ENCODE data around the gene RCBTB1. TPM values are rescaled to one million over a fixed set of nuclear protein-coding genes. Genes with fewer than 3 reads are reported as not detected.
"Not testable (repeated sequence)": the region's sequence is repeated elsewhere in the genome, so short reads cannot be mapped to it uniquely, and the experiment has no call there.

RCBTB1 gene
- polyA plus RNA-seq, 6 donors from 2014 or later, result 13.4 to 26.5 (median 16.5) TPM

DNA sequence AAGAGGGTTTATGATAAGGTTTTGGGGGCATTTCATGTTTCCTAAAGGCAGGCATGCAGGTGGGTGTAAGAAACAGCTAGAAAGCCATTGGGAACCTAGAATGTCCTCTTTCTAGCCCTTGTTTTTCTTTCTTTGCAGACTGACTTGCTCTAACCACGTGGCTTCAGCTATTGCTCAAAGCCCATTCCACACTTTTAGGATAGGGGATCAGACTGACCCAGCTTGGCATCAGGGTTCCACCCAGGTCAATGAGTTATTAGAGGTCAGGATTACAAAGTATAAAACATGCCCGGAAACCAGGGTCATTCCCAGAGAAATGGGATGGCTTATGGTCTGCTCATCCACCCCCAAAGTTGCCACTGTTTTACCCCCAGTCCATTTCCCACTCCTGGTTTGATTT lies 72.8 kb downstream of the RCBTB1 start:
- Mint-ChIP-seq H3K36me3 (peaks cover 10 to 31% of the 10 kb centered on the region in 2 donors), H3K27me3 (no peaks in the 10 kb centered on the region), H3K9me3 (peaks cover 0 to 3% (median 0%) of the 10 kb centered on the region in 7 donors), H3K4me3 (no peak overlapping the region), H3K4me1 (peaks cover 0 to 18% (median 5%) of the 10 kb centered on the region in 3 donors), H3K27ac (peak overlapping the region in 1 of 6 donors; percentile 18)
- ATAC-seq (ENCODE audit: low read depth in 2 of 2), result no peak
- DNase-seq, result no peak

DNA sequence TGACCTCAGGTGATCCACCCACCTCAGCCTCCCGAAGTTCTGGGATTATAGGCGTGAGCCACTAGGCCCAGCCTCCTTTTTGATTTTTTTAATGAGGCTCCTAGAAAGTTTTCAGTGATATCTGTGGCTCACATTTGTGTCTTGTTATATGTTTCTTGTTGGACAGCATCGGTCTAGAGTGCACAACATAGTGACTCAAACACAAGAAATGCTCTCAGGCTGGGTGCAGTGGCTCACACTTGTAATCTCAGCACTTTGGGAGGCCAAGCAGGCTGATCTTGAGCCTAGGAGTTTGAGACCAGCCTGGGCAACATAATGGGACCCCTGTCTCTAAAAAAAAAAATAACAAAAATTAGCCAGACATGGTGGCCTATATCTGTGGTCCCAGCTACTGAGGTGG lies 81.4 kb downstream of the RCBTB1 start:
- Mint-ChIP-seq H3K36me3 (peaks cover 10 to 25% of the 10 kb centered on the region in 2 donors), H3K27ac (peak overlapping the region in 1 of 6 donors; percentile 15), H3K27me3 (no peaks in the 10 kb centered on the region), H3K4me1 (peaks cover 20 to 41% (median 21%) of the 10 kb centered on the region in 3 donors), H3K9me3 (peaks cover 0 to 1% (median 0%) of the 10 kb centered on the region in 7 donors), H3K4me3 (no peak overlapping the region)
- DNase-seq (no peak), ATAC-seq (ENCODE audit: low read depth in 2 of 2) (no peak)

DNA sequence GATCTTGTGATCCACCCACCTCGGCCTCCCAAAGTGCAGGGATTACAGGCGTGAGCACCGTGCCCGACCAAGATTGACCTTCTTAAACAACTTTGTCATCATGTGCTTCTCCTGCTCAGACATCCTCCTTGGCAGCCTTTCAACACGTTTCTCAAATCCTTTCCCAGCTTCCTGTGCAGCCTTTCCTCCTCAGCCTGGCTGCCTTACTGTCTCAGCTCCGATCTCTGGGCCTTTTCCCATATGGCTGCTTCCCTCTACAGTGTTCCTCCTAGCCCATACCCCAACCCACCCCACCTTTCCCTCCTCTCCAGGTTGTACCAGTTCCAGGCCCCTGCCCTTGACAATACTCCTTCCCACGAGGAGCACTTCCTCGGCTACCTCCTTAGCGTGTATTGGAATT lies 82.4 kb downstream of the RCBTB1 start:
- H3K36me3 Mint-ChIP-seq, result peaks cover 5 to 25% of the 10 kb centered on the region in 2 donors
- peaks cover 28 to 49% (median 28%) of the 10 kb centered on the region in 3 donors for H3K4me1 Mint-ChIP-seq
- DNase-seq (no peak), ATAC-seq (ENCODE audit: low read depth in 2 of 2) (no peak)
- H3K27ac Mint-ChIP-seq, result peak overlapping the region in 3 of 6 donors; percentile 47 to 91 (median 56)
- H3K27me3 Mint-ChIP-seq, result no peaks in the 10 kb centered on the region
- peak overlapping the region in 2 of 8 donors; percentile 16 to 20 for H3K4me3 Mint-ChIP-seq
- peaks cover 0 to 1% (median 0%) of the 10 kb centered on the region in 7 donors for H3K9me3 Mint-ChIP-seq

DNA sequence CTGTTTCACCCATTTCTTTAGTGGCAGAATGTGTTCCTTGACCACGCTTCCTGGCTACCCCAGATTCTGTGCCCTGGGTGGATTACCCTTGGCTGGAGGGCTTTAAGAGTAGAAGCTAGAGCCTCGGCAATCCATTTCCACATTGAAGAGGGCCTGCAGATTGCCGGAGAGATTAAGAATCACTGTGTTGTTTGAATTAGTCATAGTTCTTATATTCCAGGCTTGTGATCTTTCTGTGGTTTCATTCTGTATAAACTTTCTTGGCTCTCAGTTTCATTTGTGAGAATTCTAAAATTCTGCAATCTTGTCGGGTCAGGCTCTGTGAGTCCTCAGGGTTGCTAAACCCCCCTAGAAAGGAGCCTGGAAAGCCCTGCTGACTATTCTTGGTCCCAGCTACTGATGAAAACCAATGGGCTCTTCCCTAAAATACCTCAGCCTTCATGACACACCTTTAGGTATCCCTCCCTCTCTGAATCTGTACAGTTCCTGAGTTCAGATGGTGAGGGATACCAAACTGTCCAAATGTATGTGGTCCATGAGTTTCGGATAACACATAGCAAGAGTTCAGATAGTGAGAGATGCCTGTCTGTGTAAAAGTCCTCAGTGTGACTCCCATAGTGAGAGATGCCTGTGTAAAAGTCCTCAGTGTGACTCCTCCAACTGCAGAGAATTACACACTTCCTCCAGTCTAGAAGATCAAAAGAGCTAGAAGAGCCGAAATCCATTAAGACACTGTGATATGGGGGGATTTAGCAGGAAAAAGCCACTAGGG lies 85.3 kb downstream of the RCBTB1 start:
- peak overlapping the region in 2 of 8 donors; percentile 7 to 43 for H3K4me3 Mint-ChIP-seq
- peaks cover 0 to 18% of the 10 kb centered on the region in 2 donors for H3K36me3 Mint-ChIP-seq
- no peak for DNase-seq

DNA sequence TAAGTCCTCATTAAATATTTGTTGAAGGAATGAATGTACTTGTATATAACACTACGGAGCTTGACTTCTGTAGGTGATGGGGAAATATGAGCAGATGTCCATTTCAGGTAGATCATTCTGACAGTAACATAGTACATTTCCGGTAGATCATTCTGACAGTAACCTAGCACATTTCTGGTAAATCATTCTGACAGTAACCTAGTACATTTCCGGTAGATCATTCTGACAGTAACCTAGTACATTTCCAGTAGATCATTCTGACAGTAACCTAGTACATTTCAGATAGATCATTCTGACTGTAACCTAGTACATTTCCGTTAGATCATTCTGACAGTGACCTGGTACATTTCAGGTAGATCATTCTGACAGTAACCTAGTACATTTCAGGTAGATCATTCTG lies 87.2 kb downstream of the RCBTB1 start:
- DNase-seq (no peak), ATAC-seq (ENCODE audit: low read depth in 2 of 2) (no peak)
- Mint-ChIP-seq H3K4me1 (peaks cover 37 to 49% (median 46%) of the 10 kb centered on the region in 3 donors), H3K27me3 (no peaks in the 10 kb centered on the region), H3K36me3 (peaks cover 0 to 13% of the 10 kb centered on the region in 2 donors), H3K27ac (peak overlapping the region in 2 of 6 donors; percentile 97 to 98), H3K4me3 (peak overlapping the region in 3 of 8 donors; percentile 94 to 95 (median 94)), H3K9me3 (peaks cover 0 to 1% (median 0%) of the 10 kb centered on the region in 7 donors)

More for the DNA sequence above, 85.3 kb downstream of the RCBTB1 start:
- Mint-ChIP-seq H3K4me1 (peaks cover 38 to 56% (median 49%) of the 10 kb centered on the region in 3 donors), H3K9me3 (peaks cover 0 to 1% (median 0%) of the 10 kb centered on the region in 7 donors), H3K27ac (peak overlapping the region in 5 of 6 donors; percentile 61 to 87 (median 76)), H3K27me3 (no peaks in the 10 kb centered on the region)
- no peak for ATAC-seq (ENCODE audit: low read depth in 2 of 2)

DNA sequence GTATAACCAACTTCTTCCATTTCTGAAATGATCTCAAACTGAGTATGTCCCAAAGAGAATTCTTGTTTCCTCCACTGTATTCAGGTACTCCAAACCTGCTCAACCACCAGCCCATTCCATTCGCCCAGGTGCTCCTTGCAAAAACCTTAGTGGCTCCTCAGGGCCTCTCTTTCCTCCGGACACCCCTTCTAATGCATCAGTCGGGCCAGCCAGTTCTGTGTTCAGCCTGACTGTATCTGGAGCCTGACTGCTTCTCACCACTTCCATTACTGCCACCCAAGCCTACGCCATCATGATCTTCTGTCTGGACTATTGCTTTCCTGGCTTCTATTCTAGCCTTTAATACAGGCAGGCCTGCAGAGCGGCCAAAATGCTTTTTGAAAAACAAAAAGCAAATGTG lies 88.1 kb downstream of the RCBTB1 start:
- Mint-ChIP-seq H3K4me1 (peaks cover 33 to 43% (median 42%) of the 10 kb centered on the region in 3 donors), H3K27ac (peak overlapping the region; percentile 74 to 99 (median 95)), H3K27me3 (no peaks in the 10 kb centered on the region), H3K4me3 (peak overlapping the region; percentile 69 to 95 (median 92)), H3K36me3 (peaks cover 0 to 7% of the 10 kb centered on the region in 2 donors), H3K9me3 (no peaks in the 10 kb centered on the region)
- ATAC-seq (ENCODE audit: low read depth in 2 of 2) (no peak), DNase-seq (no peak)

DNA sequence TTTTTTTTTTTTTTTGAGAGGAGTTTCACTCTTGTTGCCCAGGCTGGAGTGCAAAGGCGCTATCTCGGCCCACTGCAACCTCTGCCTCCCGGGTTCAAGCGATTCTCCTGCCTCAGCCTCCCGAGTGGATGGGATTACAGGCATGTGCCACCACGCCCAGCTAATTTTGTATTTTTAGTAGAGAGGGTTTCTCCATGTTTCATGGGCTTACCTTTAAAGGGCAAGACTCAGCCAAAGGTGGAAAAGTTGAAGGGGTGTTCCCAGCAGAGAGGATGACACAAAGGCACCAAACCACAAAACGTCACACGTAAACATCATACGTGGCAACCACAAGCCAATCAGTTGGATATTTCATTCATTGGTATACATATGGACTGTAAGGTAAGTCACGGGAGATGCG lies 88.5 kb downstream of the RCBTB1 start:
- not testable (repeated sequence) for H3K9me3 Mint-ChIP-seq

DNA sequence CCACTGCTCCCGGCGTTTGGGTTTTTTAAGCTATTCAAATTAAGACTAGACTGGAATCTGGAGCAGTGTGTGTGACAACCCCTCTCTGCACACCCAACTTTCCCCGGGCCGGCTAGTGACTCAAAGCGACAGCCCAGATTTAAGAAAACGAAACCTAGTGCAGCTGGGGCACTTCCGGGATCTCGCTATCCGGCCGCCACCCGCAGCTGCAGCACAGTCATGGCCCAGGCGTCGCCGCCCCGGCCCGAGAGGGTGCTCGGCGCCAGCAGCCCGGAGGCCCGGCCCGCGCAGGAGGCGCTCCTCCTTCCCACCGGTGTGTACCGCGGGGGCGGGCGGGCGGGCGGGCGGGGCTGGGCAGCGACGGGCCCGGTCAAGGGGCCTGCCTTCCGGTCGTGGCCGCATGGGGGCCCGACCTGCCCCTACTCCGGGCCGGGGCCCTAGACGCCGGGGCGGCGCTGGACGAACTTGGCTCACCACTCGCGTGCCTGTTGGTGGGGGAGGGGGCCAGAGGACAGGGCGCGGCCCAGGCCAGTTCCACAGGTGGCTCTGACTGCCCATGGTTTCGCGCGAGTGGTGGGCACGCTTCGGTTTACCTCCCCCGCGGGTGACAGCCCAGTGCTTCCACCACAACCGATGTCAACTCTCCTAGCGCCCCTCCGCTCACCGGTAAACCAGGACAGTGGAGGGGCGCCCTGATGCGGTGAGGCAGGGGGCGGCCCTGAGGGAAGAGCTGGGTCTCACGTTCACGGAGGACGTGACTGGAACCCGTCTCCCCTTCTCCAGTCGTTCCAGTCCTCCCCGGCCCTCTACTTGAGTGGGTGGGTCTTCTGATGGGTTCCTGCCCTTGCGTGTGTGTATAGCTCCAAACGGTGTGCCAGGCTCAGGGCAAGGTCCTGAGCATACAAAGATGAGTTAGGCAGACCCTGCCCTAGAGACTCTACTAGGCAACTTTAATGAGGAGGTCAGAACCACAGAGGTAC lies 89.3 kb downstream of the RCBTB1 start, which contains the start of gene PHF11:
Gene PHF11, plus strand, starts transcription at position 171 of the 980 bp plus-strand sequence. Its CDS starts 49 bp downstream, at position 220.
- peak within 1 kb of the TSS; percentile 94 to 99 (median 99) for H3K4me3 Mint-ChIP-seq
- H3K27ac Mint-ChIP-seq, result peak within 1 kb of the TSS; percentile 98 to 100 (median 99)
- DNase-seq (peak; percentile 85), ATAC-seq (ENCODE audit: low read depth in 2 of 2) (peak; percentile 85 to 87)
- H3K9me3 Mint-ChIP-seq, result no peaks in the 10 kb centered on the region
- H3K4me1 Mint-ChIP-seq, result peaks cover 33 to 43% (median 42%) of the 10 kb centered on the region in 3 donors
- H3K36me3 Mint-ChIP-seq, result peaks cover 0 to 7% of the 10 kb centered on the region in 2 donors
- no peaks in the 10 kb centered on the region for H3K27me3 Mint-ChIP-seq

More for the DNA sequence above, 88.5 kb downstream of the RCBTB1 start:
- not testable (repeated sequence) for ATAC-seq (ENCODE audit: low read depth in 2 of 2); H3K27me3 Mint-ChIP-seq; H3K36me3 Mint-ChIP-seq
- peak overlapping the region; percentile 91 to 99 (median 95) for H3K27ac Mint-ChIP-seq
- peak overlapping the region; percentile 32 to 95 (median 92) for H3K4me3 Mint-ChIP-seq
- H3K4me1 Mint-ChIP-seq, result peaks cover 33 to 43% (median 42%) of the 10 kb centered on the region in 3 donors
- DNase-seq, result peak; percentile 4

DNA sequence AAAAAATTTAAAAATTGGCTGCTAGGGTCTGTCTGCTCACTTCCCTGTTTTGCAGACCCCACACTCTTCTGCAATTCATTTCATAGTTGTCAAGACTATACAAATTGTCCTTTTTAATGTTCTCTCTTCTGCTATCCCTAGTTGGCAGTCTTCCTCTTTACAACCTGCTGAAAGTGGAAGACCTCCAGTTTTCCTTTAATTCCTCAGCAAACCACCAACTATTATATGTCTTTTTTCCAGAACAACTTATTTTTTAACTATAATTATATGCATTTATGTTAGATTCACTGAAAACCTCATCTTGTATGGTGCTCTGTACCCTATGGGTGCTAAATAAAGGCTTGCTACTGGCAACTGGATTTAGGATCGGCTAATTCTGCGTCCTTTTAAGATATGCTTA lies 90.7 kb downstream of the RCBTB1 start:
- no peaks in the 10 kb centered on the region for H3K36me3 Mint-ChIP-seq
- peak overlapping the region; percentile 94 to 99 (median 99) for H3K4me3 Mint-ChIP-seq
- peak overlapping the region in 5 of 6 donors; percentile 98 to 100 (median 99) for H3K27ac Mint-ChIP-seq
- peaks cover 27 to 36% (median 32%) of the 10 kb centered on the region in 3 donors for H3K4me1 Mint-ChIP-seq
- DNase-seq (no peak), ATAC-seq (ENCODE audit: low read depth in 2 of 2) (no peak)
- H3K27me3 Mint-ChIP-seq, result no peaks in the 10 kb centered on the region
- H3K9me3 Mint-ChIP-seq, result no peaks in the 10 kb centered on the region

DNA sequence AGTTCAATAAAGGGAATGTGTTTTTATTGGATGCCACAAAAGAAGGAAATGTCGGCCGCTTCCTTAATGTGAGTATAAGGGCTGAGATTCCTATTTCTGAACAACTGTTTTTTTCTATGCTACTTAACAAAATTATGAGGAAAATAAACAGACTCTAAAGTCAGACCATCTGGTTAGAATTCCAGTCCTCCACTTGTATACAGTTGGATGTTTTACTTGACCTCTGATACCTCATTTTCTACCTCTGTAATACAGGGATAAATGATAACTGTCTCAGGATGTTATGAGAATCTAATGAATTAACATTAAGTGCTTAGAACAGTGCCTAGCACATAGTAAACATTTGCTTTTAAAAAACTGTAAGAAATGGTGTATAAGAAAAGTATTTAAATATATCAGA lies 96.8 kb downstream of the RCBTB1 start:
- Mint-ChIP-seq H3K4me3 (no peak overlapping the region), H3K27ac (no peak overlapping the region), H3K36me3 (peaks cover 10 to 20% of the 10 kb centered on the region in 2 donors), H3K27me3 (no peaks in the 10 kb centered on the region), H3K9me3 (no peaks in the 10 kb centered on the region), H3K4me1 (no peaks in the 10 kb centered on the region)
- ATAC-seq (ENCODE audit: low read depth in 2 of 2), result no peak
- no peak for DNase-seq

Measured in naive B cell (primary cell).